Superior temporal gyrus (tissue), 1 donor: ENCODE measurements around the gene TOP3A.
"Not testable (repeated sequence)": the region's sequence is repeated elsewhere in the genome, so short reads cannot be mapped to it uniquely, and the experiment has no call there.

Experiments used
- DNase-seq: peaks from one replicate; pipeline ENCODE4 v3.0.0-alpha.2; 2016; ENCODE audit errors: extremely low spot score

TOP3A gene

DNA sequence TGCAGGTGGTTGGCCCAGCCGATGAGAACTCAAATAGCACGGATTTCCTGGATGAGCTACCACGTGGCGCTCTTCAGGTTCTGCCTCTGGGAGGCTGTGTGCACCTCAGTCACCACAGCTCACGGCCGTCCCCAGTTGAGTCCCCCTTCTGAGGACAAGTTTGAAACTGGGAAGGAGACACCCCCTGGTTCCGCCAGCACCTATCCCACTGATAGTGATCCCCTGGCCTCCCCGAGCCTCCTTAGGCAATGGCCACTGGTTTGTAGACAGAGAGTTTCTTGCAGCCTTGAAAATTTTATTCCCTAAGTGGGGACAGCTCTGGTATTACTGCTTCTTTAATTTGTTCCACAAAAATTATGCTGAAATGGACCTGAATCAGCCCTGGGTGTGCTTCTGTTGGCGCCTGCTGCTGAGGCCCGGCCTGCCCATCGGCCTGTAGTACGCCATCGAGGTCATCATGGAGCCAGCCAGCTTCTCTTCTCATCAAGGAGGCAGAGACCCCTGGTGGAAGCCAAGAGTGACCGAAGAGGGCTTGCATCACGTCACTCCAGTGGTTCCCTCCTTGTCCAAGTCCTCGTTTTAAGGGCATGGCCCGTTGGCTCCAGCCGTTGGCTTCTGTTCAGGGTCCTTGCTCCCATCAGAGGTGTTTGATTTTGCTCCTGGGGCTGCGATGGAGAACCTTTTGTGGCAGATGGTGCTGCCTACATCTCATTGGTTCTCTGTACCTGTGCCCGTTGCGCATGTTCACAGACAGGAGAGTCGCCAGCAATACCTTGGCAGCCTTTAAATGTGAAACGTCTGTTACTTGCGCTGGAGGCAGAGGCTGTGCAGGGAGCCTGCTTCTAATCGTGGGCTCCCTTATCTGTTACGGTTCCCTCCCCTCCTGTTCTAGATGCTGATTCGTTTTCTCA, 9.6 kb upstream of the TOP3A start:
- no peak for DNase-seq

DNA sequence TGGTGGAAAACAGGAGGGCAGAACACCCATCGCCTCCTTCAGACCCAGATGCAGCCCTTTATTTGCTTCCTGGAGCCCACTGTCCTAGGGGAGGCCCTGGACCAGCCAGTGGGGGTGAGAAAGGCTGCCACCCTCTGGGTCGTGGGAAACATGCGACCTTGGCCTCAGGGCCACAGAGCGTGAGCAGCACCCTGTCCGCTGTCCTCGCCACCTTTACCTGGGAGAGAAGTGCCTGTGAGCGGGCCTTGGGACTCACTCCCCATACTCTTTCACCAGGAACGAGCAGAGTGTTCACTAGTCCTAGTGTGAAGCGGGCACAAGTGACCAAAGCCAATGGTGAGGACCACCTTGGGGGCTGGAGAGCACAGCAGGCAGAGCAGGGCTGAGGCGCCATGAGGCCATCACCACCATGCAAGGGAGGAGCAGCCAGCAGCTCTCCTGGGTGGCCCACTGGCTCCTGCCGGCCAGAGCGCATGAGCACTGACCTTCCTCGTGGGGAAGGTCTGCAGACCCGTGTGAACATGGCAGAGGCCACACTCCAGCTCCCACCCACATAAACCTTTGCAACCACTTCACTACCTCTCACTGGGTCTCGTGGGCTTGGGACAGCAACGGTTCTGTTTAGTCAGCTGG, 8.8 kb upstream of the TOP3A start:
- DNase-seq: no peak

DNA sequence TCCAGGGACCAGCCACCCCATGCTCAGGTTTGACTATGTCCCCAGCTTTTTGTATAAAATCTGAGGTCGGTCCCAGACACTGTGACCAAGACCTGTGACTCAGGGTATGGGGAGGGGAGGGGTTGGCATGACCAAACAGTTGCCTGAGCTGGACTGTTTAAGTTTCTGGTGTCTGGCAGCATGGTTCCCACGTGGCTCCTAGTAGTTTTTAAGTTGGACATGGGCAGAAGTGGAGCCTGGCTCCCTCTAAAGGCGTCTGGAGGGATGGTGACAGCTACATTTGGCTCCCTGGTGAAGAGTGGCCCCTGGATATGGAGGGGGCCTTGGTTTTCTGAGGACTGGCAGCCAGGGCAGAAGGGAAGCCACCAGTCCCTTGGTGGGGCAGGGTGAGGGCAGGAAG, 8.2 kb upstream of the TOP3A start:
- DNase-seq: no peak

DNA sequence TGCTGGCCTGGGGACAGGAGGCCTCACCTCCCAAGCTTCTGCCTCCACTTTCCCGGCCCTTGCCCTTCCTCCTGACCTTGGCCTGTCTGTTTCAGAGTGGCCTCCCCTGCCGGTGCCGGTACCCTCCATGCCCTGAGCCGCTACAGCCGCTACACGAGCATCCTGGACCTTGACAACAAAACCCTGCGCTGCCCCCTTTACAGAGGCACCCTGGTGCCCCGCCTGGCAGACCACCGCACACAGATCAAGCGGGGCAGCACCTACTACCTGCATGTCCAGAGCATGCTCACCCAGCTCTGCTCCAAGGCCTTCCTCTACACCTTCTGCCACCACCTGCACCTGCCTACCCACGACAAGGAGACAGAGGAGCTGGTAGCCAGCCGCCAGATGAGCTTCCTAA, 7.7 kb upstream of the TOP3A start:
- DNase-seq: no peak

DNA sequence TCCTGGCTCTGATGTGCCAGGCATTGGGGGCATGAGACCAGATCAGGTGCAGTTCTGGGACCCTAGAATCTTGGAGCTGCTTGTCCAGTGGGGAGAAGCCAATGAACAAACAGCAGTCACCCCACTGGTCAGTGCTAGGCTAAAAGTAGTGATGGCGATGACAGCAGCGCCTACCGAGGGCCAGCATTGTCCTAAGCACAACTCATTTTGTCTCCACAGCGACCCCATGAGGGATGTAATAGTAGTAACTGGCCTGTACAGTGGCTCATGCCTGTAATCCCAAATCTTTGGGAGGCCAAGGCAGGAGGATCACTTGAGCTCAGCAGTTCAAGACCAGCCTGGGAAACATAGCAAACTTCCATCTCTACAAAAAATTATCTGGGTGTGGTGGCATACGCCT, 6.5 kb upstream of the TOP3A start:
- no peak for DNase-seq

DNA sequence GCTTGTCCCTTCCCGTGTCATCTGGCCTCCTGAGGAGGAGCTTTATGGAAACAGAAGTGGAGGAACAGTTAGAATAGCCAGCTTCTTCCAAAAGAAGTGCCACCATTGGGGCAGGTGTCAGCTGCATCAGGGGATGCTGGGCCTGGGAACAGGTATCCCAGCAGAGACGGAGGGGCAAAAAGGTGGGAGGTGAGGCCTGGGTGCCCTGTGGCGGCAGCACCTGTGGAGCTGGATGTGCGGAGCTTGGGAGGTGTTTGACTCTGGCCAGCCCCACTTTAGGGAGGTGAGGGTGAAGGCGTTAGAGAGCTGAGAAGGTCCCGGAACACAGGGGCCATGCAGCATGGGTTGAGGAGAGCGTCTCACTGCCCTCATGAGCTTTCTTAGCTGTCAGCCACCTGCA, 5.5 kb upstream of the TOP3A start:
- no peak for DNase-seq

DNA sequence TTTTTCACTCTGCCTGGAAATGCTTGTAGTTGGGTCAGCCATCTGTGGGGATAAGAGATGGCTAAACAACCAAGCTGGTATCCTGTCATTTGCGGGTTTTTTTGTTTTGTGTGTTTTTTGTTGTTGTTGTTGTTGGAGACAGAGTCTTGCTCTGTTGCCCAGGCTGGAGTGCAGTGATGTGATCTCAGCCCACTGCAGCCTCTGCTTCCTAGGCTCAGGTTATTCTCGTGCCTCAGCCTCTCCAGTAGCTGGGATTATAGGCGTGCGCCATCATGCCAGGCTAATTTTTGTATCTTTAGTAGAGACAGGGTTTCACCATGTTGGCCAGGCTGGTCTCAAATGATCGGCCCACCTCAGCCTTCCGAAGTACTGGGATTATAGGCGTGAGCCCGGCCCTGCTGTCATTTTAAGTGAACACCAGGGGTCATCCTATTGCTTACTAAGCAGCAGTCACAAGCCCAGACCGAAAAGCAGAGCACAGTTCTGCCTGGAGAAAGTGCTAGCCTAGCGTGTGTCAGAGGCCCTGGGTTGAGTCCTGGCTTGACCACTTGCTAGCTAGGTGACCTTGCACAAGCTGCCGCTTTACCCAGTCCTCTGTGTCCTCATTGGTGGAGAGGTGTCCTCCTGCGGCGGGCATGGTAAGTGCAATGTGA, 4.9 kb upstream of the TOP3A start:
- DNase-seq: peak; percentile 53

DNA sequence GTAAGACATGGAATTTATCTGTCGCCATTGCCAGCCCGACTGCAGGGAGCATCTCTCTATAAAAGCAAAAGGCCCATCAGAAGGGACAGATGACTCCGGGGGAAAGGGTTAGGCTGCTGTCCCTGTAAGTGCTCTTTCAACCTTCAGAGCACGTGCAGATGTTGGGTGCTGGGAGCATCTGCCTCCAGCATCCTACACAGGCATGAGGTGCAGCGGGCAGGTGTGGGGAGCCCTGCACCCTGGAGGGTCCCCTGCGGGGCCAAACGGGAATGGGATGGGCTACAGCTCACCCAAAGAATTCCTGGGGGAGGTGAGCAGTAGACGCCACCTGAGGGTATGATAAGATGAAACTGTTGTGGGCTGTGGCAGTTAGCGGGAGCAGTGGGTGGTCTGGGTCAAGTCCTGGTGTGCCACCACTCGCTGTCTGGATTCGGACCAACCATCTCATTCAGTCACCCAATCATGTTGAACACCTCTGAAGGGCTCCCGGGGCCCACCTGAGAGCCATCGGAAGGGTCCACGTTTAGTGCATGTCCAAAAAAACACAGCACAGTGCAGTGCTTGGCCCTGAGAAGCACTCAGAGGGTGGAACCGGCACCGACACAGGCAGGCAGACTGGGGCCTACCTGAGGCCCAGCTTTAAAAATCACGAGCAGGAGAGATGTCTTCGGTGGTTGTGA, 4.1 kb upstream of the TOP3A start:
- DNase-seq: no peak

DNA sequence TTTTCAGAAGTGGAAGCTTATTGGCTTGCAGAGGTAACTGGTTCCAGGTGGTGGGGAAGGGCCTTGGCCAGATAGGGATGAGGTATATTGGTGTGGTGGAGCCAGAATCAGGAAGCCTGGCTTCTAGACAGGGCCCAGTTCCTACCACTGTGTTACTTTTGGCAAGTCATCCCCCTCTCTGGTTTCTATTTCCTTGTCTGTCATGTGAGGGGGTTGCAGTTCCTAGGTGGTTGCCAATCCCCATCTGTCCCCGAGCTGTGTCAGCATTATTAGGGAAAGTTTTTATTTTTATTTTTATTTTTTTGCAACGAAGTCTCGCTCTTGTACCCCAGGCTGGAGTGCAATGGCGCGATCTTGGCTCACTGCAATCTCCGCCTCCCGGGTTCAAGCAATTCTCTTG, 3.3 kb upstream of the TOP3A start:
- DNase-seq: no peak

DNA sequence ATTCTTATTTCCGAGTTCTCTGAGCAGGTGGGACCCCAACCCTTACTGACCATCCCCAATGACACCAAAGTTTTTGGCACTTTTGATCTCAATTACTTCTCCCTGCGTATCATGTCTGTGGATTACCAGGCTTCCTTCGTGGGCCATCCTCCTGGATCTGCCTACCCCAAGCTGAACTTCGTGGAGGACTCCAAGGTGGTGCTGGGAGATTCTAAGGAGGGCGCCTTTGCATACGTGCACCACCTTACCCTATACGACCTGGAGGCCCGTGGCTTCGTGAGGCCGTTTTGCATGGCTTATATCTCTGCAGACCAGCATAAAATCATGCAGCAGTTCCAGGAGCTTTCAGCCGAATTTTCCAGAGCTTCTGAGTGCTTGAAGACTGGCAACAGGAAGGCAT, 1.2 kb upstream of the TOP3A start:
- no peak for DNase-seq

DNA sequence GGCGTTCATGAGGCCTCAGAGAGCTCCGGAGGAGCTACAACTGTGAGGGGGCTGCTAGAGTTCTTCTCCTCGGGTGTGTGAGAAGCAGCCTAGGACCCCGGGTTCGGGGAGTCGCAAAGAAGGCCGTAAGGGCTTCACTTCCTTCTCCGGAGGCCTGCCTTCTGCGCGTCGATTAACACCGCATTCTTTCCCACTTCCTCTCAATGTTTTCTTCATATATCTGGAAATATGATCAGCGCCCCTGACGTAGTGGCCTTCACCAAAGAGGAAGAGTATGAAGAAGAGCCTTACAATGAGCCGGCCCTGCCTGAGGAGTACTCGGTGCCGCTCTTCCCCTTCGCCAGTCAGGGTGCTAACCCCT, 748 bp upstream of the TOP3A start:
- DNase-seq: no peak

DNA sequence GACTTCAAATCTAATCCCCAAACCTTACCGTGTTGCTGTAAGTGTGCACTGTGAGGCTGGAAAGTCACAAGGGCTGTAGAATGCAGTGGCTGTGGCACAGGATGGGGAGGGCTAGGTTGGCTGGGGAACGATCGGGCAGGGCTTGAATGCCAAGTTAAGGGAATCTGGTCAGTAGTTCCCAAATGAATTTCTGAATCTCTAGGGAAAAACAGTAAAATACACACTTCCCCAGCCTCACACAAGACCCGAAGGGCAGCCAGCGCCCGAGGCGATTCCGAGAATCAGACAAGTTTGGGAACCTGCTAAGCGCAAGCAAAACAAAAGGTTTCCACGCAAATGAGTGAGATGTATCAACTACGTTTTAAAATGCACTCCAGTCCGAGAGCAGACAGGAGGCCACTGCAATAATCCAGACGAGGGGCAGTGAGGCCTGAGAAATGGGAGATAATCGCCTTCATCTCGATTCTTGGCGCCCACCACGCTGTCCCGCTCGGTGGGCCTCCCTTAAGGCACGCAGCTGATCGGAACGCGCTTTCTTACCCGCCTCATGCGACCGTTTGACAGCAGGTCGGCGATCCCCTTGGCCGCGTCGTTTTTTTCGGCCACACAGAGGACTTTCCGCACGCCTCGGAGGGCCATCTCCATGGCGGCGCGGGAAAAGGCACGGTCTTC, 599 bp downstream of the TOP3A start:
- DNase-seq: no peak

DNA sequence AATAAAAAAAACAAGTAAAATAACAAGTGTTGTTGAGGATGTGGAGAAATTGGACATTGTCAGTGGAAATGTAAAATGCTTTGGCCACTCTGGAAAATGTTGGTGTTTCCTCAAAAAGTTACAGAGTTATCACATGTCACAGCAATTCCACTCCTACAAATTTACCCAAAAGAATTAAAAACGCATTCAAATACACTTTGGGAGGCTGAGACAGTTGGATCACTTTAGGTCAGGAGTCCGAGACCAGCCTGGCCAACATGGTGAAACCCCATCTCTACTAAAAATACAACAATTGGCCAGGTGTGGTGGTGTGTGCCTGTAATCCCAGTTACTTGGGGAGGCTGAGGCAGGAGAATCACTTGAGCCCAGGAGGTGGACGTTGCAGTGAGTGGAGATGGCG, 5.6 kb downstream of the TOP3A start:
- no peak for DNase-seq

DNA sequence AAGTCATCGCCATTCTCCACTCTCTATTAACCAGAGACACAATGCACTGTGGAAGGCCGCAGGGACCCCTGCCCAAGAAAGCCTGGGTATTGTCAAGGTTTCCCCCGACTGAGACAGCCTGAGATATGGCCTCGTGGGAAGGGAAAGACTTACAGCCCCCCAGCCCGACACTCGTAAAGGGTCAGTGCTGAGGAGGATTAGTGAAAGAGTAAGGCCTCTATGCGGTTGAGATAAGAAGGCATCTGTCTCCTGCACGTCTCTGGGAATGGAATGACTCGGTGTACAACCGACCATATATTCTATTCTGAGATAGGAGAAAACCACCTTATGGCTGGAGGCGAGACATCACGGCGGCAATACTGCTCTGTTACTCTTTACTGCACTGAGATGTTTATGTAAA, 11.6 kb downstream of the TOP3A start:
- DNase-seq: not testable (repeated sequence)

DNA sequence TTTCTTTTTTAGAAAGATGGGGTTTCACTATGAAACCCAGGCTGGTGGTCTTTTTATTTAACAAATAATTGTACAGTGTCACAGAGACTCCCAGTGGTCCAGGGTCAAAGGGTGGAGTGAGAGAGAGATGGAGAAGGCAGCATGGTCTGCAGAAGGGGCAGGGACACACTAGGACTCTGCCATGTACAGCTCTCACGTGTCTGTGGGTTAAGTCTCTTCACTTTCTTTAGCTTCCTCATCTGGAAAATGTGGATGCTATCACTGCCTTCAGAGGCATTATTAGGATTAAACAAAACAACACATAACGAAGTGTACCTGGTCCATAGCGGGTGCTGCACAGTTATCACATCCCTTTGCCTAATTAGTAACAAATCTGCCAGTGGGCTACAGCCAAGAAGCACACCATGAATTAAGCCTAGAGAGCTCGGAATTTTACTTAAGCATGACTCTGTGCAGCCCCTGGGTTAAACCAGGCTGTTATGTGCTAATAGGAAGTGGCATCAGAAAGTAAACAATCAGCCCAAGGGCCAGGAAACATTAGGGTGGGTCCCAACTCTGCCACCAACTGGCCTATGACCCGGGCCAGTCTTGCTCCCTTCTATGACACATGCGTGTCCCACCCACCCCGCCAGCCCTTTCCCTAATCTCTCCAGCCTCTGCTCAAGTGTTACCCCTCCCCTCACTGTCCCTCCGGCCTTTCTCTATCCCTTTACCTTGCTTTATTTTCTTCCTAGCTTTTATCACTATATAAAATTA, 13.9 kb downstream of the TOP3A start:
- no peak for DNase-seq

DNA sequence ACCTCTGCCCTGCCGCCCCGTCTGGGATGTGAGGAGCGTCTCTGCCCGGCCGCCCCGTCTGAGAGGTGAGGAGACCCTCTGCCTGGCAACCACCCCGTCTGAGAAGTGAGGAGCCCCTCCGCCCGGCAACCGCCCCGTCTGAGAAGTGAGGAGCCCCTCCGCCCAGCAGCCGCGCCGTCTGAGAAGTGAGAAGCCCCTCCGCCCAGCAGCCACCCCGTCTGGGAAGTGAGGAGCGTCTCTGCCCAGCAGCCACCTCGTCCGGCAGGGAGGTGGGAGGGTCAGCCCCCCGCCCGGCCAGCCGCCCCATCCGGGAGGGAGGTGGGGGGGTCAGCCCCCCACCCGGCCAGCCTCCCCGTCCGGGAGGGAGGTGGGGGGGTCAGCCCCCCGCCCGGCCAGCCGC, 16.7 kb downstream of the TOP3A start:
- not testable (repeated sequence) for DNase-seq

DNA sequence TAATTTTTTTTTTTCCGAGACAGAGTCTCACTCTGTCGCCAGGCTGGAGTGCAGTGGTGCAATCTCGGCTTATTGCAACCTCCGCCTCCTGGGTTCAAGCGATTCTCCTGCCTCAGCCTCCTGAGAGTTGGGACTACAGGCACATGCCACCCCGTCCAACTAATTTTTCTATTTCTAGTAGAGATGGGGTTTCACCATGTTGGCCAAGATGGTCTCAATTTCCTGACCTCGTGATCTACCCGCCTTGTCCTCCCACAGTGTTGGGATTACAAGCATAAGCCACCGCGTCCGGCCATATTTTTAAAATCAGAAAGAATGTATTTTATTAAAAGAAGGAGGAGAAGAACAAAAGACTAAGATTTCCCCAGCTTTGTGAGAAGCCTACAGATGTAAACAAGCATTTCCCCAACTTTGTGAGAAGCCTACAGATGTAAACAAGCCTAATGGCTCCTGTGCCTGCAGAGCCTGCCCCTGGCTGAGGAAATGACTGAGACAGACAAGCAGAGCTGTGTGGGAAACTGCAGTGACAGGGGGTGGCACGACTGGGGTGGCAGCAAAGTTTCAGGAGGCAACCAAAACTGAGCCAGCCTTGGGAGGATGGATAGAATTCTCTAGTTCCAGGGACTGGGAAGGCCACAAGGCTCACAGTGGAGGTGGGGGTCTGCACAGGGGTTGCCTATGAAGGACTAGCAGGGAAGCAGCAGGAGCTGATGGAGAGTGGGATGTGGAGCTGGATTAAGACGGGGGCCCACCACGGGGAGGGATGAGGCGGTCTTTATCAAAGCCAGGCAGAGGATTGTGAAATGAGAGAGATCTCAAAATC, 22.9 kb downstream of the TOP3A start:
- no peak for DNase-seq

DNA sequence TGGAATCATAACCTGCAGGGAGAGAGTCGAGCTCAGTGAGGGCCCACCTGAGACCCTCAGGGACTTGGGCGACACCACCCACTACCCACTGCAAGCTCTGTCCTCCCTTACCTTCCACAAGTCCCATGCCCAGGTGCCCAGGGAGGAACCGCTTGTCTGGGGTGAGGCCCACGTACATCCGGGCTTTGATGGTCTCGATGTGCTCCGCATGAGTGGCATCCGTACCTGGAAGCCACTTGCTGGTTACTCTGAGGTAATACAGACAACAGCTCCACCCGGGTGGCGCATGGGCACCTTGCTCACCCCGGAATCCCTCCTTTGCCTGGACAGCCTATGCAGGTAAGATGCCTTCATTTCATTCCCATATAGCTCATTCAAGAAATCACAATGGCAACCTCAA, 29.5 kb downstream of the TOP3A start:
- no peak for DNase-seq

DNA sequence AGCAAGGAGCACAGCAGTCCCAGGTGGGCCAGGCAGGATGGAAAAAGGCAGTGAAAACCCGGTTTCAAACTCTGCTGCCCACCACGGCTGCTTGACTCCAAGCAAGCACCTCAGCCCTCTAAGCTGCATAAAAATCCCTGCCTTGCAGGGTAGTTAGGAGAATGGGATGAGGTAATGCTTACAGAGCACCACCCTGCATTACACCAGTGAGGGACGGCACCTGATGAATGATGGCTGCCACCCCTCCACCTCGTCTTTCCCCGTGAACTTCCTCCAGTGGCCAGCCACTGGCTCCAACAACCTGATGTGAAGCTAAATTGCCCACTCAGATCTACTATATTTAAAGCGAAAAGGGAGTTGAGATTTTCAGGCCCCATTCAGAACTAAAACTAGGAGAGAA, 33.0 kb downstream of the TOP3A start:
- DNase-seq: no peak

DNA sequence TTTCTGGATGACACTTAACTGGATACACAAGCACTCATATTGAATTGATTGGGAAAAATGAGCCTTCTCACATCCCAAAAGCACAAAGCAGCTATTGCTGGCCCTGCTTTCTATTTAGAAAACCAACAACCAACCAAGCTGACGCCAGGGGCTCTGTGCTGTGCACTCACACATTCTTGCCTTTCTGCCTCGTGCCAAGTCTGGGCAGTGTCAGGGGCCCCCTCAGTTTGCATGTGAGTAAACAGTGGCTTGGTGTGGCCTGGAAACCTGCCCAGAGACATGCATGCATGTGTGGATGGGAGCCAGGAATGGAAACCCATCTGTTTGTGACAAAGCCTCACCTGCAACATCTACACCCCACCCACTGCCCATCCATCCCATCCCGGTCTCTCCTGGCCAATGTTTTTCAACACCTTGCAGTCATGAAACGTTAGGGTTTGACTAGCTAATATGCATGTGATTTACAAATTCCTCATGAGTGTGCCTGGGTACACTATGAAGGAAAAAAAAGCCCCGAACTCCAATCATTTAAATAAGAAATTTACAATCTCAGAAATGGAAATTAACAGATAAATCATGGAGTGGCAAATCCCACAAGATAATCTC, 33.9 kb downstream of the TOP3A start:
- no peak for DNase-seq
